GM12865 (cell line): Measurements from ENCODE around the gene B3GALT6.

ENCODE experiments used
- DNase-seq: peaks from one replicate; pipeline ENCODE4 v3.0.0; 2010; ENCODE audit warnings: low read depth
- H3K4me3 ChIP-seq: 2 replicates; pipeline ENCODE4 v1.5.1; 2011; ENCODE audit warnings: mild to moderate bottlenecking, low read depth, low read length, control low read depth
- TF ChIP-seq, protein P1 (sequence below): IDR thresholded peaks from 2 replicates; pipeline ENCODE4 v1.5.1; 2011; ENCODE audit warnings: low read length, control low read depth, low read depth, inconsistent platforms; ENCODE audit not compliant: insufficient read depth; ENCODE audit errors: missing control alignments

B3GALT6 gene

DNA sequence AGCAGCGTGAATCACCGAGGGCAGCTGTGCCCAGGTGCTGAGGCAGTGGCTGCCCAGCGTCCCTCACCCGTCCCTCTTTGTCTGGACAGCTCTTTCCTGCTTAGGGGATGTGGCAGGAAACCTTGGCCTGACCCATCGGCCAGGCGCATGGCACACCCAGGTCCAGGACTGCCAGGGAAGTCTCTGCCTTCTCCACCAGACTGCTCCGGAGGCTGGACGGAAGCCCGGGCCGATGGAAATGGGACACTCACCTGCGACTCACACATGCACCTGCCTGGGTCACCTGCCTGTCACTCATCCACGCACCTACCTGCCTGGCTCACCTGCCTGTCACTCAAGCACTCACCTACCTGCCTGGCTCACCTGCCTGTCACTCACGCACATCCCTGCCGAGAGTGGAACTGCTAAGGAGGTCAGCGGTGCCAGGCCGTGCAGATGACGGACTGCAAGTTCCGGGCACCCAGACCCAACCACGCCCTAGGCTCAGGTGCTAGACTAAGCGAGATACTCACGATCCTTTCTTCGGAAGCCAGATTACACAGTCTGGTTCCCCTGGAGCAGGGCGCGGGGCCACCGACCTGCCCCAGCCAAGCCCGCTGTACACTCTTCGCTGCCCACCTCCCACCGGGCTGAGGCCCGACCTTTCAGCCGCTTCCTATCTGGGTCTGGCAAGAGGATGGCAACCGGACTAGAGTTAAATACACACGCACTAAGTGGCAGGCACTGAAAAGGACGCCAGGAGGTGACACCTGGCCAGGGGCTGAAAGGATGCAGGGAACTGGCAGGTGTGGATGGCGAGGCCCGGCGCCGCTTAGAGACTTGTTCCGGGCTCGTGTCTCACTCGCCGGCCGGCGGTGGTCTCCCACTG, 40.5 kb downstream of the B3GALT6 start:
- TF ChIP-seq, protein P1, sequence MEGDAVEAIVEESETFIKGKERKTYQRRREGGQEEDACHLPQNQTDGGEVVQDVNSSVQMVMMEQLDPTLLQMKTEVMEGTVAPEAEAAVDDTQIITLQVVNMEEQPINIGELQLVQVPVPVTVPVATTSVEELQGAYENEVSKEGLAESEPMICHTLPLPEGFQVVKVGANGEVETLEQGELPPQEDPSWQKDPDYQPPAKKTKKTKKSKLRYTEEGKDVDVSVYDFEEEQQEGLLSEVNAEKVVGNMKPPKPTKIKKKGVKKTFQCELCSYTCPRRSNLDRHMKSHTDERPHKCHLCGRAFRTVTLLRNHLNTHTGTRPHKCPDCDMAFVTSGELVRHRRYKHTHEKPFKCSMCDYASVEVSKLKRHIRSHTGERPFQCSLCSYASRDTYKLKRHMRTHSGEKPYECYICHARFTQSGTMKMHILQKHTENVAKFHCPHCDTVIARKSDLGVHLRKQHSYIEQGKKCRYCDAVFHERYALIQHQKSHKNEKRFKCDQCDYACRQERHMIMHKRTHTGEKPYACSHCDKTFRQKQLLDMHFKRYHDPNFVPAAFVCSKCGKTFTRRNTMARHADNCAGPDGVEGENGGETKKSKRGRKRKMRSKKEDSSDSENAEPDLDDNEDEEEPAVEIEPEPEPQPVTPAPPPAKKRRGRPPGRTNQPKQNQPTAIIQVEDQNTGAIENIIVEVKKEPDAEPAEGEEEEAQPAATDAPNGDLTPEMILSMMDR, result no peak
- peak overlapping the region; percentile 95 for H3K4me3 ChIP-seq
- peak; percentile 35 for DNase-seq

DNA sequence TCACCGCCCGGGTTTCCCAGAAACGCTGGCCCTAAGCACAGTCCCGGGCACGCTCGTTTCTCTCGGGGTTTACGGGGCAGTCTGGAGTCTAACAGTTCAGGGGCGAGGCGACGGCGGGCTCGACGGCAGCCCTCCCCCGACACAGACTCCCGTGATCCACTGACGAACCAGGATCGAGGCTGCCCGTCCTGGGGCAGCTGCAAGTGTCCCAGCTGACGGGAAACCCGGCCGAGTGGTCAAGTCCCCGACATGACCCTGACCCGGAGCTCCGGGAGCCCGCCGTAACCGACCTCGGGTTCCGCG, 41.1 kb downstream of the B3GALT6 start:
- peak overlapping the region; percentile 95 for H3K4me3 ChIP-seq
- DNase-seq, result no peak
- TF ChIP-seq, protein P1, result no peak

DNA sequence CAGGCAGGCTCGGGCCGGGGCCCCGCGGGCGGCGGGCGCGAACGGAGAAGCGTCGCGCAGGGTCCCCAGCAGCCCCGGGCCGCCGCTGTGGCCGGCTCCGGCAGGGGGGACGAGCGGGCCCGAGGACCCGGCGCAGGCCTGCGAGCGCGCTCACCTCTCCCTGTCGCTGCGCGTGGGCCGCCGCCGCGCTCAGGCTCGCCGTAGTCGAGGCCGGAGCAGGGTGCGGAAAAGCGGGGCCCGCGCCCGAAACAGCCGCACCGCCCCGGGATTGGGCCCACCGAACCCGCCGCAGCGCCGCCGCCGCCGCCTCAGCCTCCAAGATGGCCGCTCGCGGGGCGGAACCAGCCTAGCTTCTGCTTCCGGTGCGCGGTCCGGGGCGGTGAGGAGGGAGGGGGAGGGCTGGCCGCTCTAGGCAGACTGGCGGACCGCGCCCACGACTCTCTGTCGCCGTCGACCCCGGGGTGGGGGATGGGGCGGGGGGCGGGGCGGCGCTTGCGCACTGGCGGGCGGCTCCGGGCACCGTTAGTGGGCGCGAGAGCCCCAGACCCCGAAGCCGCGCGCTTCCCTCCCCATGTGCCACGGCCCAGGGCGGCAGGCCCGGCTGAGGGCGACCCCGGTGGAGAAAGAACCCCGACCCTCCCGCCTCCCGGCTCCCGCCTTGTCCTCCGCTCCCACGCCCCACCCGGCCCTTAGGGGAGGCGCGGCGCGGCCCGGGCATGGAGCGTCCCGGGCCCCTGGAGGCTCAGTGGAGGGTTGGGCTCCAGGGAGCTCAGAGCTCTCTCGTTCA, 41.7 kb downstream of the B3GALT6 start, which contains the start of gene UBE2J2:
TSS of gene UBE2J2 (minus strand) at position 343 of the 787 bp plus-strand sequence. CDS start 5,862 bp downstream, outside the sequence.
- H3K4me3 ChIP-seq, result peak within 1 kb of the TSS; percentile 95
- TF ChIP-seq, protein P1, result peak; percentile 5
- DNase-seq, result peak; percentile 97

GRCh38 chr1:1274299-1274930, 42.4 kb downstream of the B3GALT6 start:
- DNase-seq, result no peak
- H3K4me3 ChIP-seq, result peak overlapping the region; percentile 66
- TF ChIP-seq, protein P1, result no peak

- TF ChIP-seq, protein P1, result no peak
- DNase-seq, result no peak
- no peak overlapping the region for H3K4me3 ChIP-seq
These were observed 42.9 kb downstream of the B3GALT6 start for GRCh38 chr1:1274931-1275431.

GRCh38 chr1:1275836-1276235, 43.8 kb downstream of the B3GALT6 start:
- TF ChIP-seq, protein P1, result no peak
- H3K4me3 ChIP-seq, result no peak overlapping the region
- DNase-seq, result no peak
